Measurements from ENCODE around the gene MCC.

GRCh38 chr5:113451797-113452196 is 36.5 kb downstream of the MCC start:
- TF ChIP-seq, protein P1, sequence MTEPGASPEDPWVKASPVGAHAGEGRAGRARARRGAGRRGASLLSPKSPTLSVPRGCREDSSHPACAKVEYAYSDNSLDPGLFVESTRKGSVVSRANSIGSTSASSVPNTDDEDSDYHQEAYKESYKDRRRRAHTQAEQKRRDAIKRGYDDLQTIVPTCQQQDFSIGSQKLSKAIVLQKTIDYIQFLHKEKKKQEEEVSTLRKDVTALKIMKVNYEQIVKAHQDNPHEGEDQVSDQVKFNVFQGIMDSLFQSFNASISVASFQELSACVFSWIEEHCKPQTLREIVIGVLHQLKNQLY (CRISPR knock-in tag; IDR thresholded peaks at IDR 0.05) = no peak
- TF ChIP-seq, protein P2, sequence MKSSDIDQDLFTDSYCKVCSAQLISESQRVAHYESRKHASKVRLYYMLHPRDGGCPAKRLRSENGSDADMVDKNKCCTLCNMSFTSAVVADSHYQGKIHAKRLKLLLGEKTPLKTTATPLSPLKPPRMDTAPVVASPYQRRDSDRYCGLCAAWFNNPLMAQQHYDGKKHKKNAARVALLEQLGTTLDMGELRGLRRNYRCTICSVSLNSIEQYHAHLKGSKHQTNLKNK (CRISPR knock-in tag; IDR thresholded peaks at IDR 0.05) = no peak
- no peak for TF ChIP-seq GABPB1 (CRISPR knock-in tag; IDR thresholded peaks at IDR 0.05)
- TF ChIP-seq ZNF317 (CRISPR knock-in tag; IDR thresholded peaks at IDR 0.05; ENCODE audit: borderline replicate concordance, low read depth) = no peak
- TF ChIP-seq SP1 (CRISPR knock-in tag; conservative IDR thresholded peaks at IDR 0.05) = no peak
